Esophagus mucosa (tissue), 1 donor: ENCODE results near the gene AKT3. TPM values are rescaled to one million over a fixed set of nuclear protein-coding genes. Genes with fewer than 3 reads are reported as not detected.
A peak's percentile ranks its signal among the peaks of the same experiment; 100 is the strongest.
"Not testable (repeated sequence)": the region's sequence is repeated elsewhere in the genome, so short reads cannot be mapped to it uniquely, and the experiment has no call there.

Experiments
- ATAC-seq: fragments of 200-7000 bp; cut with Tn5 transposase; one replicate; pipeline ENCODE4 v1.9.1; 2020
- total RNA-seq: library from RNA; stranded (reverse); gene quantifications from one replicate; pipeline ENCODE4 v1.2.4, GENCODE V29; 2023
- donor health status: DM: yes; HTN: yes; CAD: no.

Gene AKT3
- total RNA-seq: 4.1 TPM

GRCh38 chr1:243850202-243850451 lies at the start of gene AKT3:
TSS of gene AKT3 (minus strand) at chr1:243850243. CDS start at chr1:243843170, 7,073 bp downstream.
- peak; percentile 84 for ATAC-seq

- no peak for ATAC-seq
Measured at GRCh38 chr1:243898278-243898677, 48.2 kb upstream of the AKT3 start.

- ATAC-seq: no peak
Measured at GRCh38 chr1:243896313-243896712, 46.3 kb upstream of the AKT3 start.

GRCh38 chr1:243892456-243892855 lies 42.4 kb upstream of the AKT3 start:
- no peak for ATAC-seq

- ATAC-seq: no peak
Measured at GRCh38 chr1:243890576-243890975, 40.5 kb upstream of the AKT3 start.

- ATAC-seq: no peak
Measured at GRCh38 chr1:243885806-243886205, 35.8 kb upstream of the AKT3 start.

GRCh38 chr1:243884603-243885002 lies 34.6 kb upstream of the AKT3 start:
- no peak for ATAC-seq

GRCh38 chr1:243883551-243883950 lies 33.5 kb upstream of the AKT3 start:
- no peak for ATAC-seq

GRCh38 chr1:243882276-243882675 lies 32.2 kb upstream of the AKT3 start:
- no peak for ATAC-seq

- ATAC-seq: not testable (repeated sequence)
Measured at GRCh38 chr1:243877058-243877457, 27.0 kb upstream of the AKT3 start.

GRCh38 chr1:243855616-243856318 lies 5.7 kb upstream of the AKT3 start:
- no peak for ATAC-seq

GRCh38 chr1:243851765-243852164 lies 1.7 kb upstream of the AKT3 start:
- ATAC-seq: no peak

GRCh38 chr1:243851257-243851756 lies 1.3 kb upstream of the AKT3 start:
- ATAC-seq: no peak

- peak; percentile 62 for ATAC-seq
Measured at GRCh38 chr1:243850452-243851256, 611 bp upstream of the AKT3 start.

- ATAC-seq: peak; percentile 46
Measured at GRCh38 chr1:243849421-243850201, 432 bp downstream of the AKT3 start.

- peak; percentile 6 for ATAC-seq
Measured at GRCh38 chr1:243848858-243849420, 1.1 kb downstream of the AKT3 start.

- ATAC-seq: no peak
Measured at GRCh38 chr1:243848165-243848857, 1.7 kb downstream of the AKT3 start.

GRCh38 chr1:243846761-243847160 lies 3.3 kb downstream of the AKT3 start:
- ATAC-seq: no peak

GRCh38 chr1:243845888-243846287 lies 4.2 kb downstream of the AKT3 start:
- no peak for ATAC-seq

GRCh38 chr1:243844186-243844585 lies 5.9 kb downstream of the AKT3 start:
- ATAC-seq: no peak

GRCh38 chr1:243842978-243843511 lies 7.0 kb downstream of the AKT3 start:
- no peak for ATAC-seq

GRCh38 chr1:243842161-243842560 lies 7.9 kb downstream of the AKT3 start:
- ATAC-seq: no peak
